MM.1S (cell line): Measurements from ENCODE around the gene ACAA2.

ENCODE experiments used
- EZH2 ChIP-seq: fragments of 300-600 bp; sonication (generic); optimal IDR thresholded peaks from 2 replicates; pipeline ENCODE3; 2017; ENCODE audit warnings: low read depth, mild to moderate bottlenecking, antibody characterized with exemption, low read length, mixed read lengths
- EZH2phosphoT487 ChIP-seq: fragments of 300-600 bp; sonication (generic); IDR thresholded peaks from 2 replicates; pipeline ENCODE4 v1.6.1; 2018; ENCODE audit warnings: antibody characterized with exemption, low read length
- TF ChIP-seq, protein P1 (sequence below): fragments of 300-600 bp; sonication (generic); IDR thresholded peaks from 2 replicates; pipeline ENCODE4 v1.5.1; 2016; ENCODE audit warnings: antibody characterized with exemption, low read length, mixed read lengths

DNA sequence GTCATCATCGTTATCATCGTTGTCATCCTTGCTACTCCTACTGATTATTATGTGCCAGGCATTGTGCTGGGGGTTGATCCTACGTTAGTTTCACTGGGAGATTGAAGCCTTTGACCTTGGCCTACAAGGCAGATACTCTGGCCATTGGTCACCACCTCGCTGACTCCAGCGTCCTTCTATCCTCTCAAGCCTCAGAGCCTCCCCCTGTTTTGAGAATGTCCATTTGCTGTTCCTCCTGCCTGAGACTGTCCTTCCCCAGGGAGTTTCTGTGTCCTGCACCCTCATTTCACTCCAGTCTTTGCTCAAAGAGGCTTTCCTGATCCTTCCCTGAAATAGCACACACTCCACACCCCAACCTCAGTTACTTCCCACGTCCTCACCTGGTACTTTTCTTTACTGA, 57.8 kb downstream of the ACAA2 start:
- TF ChIP-seq, protein P1, sequence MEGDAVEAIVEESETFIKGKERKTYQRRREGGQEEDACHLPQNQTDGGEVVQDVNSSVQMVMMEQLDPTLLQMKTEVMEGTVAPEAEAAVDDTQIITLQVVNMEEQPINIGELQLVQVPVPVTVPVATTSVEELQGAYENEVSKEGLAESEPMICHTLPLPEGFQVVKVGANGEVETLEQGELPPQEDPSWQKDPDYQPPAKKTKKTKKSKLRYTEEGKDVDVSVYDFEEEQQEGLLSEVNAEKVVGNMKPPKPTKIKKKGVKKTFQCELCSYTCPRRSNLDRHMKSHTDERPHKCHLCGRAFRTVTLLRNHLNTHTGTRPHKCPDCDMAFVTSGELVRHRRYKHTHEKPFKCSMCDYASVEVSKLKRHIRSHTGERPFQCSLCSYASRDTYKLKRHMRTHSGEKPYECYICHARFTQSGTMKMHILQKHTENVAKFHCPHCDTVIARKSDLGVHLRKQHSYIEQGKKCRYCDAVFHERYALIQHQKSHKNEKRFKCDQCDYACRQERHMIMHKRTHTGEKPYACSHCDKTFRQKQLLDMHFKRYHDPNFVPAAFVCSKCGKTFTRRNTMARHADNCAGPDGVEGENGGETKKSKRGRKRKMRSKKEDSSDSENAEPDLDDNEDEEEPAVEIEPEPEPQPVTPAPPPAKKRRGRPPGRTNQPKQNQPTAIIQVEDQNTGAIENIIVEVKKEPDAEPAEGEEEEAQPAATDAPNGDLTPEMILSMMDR = no peak
- TF ChIP-seq EZH2 (no peak), EZH2phosphoT487 (no peak)
